ENCODE data around the gene ST6GALNAC3.

ST6GALNAC3 gene

DNA sequence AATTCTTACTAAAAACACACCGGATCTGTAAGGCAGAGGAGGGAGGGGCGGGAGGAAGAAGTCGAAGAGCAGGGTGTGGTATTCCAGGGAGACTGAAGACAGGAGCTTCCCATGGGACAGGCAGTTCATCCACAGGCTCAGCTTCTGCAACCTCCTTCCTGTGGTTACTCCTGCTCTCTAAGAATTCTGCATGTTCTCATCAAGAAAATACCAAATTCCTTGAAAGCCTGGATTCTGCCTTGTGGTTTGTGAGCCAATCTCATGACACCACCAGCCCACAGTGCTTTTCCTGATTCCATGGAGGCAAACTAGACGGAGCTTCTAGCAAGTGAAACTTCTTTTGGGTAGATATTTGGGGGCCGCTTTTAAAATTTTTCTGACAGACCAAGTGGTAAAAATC, 1.1 kb upstream of the ST6GALNAC3 start:
- Histone ChIP-seq H2AFZ (ENCODE audit: low read length) (no peak overlapping the region), H3K9me2 (replicated peaks; ENCODE audit: low read depth, low read length) (no peaks in the 10 kb centered on the region), H3K27me3 (ENCODE audit: insufficient read depth, low read length, poor library complexity, severe bottlenecking) (peaks cover 6% of the 10 kb centered on the region), H3F3A (ENCODE audit: low read depth) (no peaks in the 10 kb centered on the region), H4K20me1 (ENCODE audit: insufficient read depth, low read length, poor library complexity, severe bottlenecking) (no peaks in the 10 kb centered on the region), H3K9me3 (ENCODE audit: insufficient read depth, low read depth, low read length) (no peaks in the 10 kb centered on the region), H3K36me3 (ENCODE audit: insufficient read depth, low read length) (no peaks in the 10 kb centered on the region), H3K4me1 (ENCODE audit: insufficient read depth, low read length, poor library complexity, severe bottlenecking) (no peaks in the 10 kb centered on the region), H3K79me2 (ENCODE audit: insufficient read depth, low read length) (no peaks in the 10 kb centered on the region), H3K4me3 (ENCODE audit: low read length, poor library complexity, severe bottlenecking) (no peak overlapping the region), H3K9ac (ENCODE audit: low read depth, low read length, poor library complexity, severe bottlenecking) (no peak overlapping the region), H3K4me2 (ENCODE audit: low read depth, low read length, poor library complexity, severe bottlenecking) (no peak overlapping the region)
- TF ChIP-seq EZH2phosphoT487 (IDR thresholded peaks at IDR 0.05; ENCODE audit: borderline replicate concordance), result no peak
- TF ChIP-seq, protein P1, sequence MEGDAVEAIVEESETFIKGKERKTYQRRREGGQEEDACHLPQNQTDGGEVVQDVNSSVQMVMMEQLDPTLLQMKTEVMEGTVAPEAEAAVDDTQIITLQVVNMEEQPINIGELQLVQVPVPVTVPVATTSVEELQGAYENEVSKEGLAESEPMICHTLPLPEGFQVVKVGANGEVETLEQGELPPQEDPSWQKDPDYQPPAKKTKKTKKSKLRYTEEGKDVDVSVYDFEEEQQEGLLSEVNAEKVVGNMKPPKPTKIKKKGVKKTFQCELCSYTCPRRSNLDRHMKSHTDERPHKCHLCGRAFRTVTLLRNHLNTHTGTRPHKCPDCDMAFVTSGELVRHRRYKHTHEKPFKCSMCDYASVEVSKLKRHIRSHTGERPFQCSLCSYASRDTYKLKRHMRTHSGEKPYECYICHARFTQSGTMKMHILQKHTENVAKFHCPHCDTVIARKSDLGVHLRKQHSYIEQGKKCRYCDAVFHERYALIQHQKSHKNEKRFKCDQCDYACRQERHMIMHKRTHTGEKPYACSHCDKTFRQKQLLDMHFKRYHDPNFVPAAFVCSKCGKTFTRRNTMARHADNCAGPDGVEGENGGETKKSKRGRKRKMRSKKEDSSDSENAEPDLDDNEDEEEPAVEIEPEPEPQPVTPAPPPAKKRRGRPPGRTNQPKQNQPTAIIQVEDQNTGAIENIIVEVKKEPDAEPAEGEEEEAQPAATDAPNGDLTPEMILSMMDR (conservative IDR thresholded peaks at IDR 0.05; ENCODE audit: low read length), result no peak

DNA sequence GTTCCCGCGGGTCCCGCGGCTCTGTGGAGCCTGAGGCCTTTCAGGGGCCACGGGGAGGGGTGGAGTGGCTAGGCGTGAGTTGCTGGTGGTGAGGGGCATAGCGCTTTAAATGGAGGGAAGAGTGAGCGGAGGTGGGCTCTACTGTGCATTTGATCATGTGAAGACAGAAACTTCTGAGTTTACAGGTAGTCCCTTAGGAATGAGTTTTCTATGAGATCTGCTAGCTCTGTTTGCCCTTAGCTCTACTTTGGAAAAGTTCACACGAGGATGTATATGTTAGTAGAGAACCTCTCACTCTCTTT, 593 bp downstream of the ST6GALNAC3 start:
- Histone ChIP-seq H3K9ac (ENCODE audit: low read depth, low read length, poor library complexity, severe bottlenecking) (no peak overlapping the region), H3F3A (ENCODE audit: low read depth) (no peaks in the 10 kb centered on the region), H2AFZ (ENCODE audit: low read length) (no peak overlapping the region), H3K27me3 (ENCODE audit: insufficient read depth, low read length, poor library complexity, severe bottlenecking) (peaks cover 6% of the 10 kb centered on the region), H4K20me1 (ENCODE audit: insufficient read depth, low read length, poor library complexity, severe bottlenecking) (no peaks in the 10 kb centered on the region), H3K4me1 (ENCODE audit: insufficient read depth, low read length, poor library complexity, severe bottlenecking) (no peaks in the 10 kb centered on the region), H3K9me2 (replicated peaks; ENCODE audit: low read depth, low read length) (no peaks in the 10 kb centered on the region), H3K4me2 (ENCODE audit: low read depth, low read length, poor library complexity, severe bottlenecking) (no peak overlapping the region), H3K36me3 (ENCODE audit: insufficient read depth, low read length) (no peaks in the 10 kb centered on the region), H3K4me3 (ENCODE audit: low read length, poor library complexity, severe bottlenecking) (no peak overlapping the region), H3K79me2 (ENCODE audit: insufficient read depth, low read length) (no peaks in the 10 kb centered on the region), H3K9me3 (ENCODE audit: insufficient read depth, low read depth, low read length) (no peaks in the 10 kb centered on the region)
- no peak for TF ChIP-seq EZH2phosphoT487 (IDR thresholded peaks at IDR 0.05; ENCODE audit: borderline replicate concordance)
- TF ChIP-seq, protein P1 (conservative IDR thresholded peaks at IDR 0.05; ENCODE audit: low read length), result no peak

DNA sequence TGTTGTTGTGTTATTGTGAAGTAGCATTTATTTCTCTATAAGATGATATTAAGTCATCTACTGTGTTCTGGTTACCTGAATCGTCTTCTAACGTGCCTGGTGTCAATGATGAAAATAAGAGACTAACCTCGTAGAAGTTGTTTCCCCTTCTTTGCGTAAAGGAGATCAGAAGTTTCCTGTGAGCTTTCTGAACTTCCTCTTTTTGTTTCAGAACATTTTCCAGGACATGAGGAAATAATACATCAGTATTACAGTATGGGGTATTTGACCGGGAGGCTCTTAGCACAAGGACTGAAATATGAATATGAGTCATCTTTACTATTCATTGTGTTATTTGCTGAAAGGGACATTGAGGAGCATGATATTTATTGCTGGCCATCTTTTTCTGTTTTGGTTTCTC, 1.3 kb downstream of the ST6GALNAC3 start:
- Histone ChIP-seq H3K9me2 (replicated peaks; ENCODE audit: low read depth, low read length) (no peaks in the 10 kb centered on the region), H3K4me1 (ENCODE audit: insufficient read depth, low read length, poor library complexity, severe bottlenecking) (no peaks in the 10 kb centered on the region), H4K20me1 (ENCODE audit: insufficient read depth, low read length, poor library complexity, severe bottlenecking) (no peaks in the 10 kb centered on the region), H3K4me2 (ENCODE audit: low read depth, low read length, poor library complexity, severe bottlenecking) (no peak overlapping the region), H2AFZ (ENCODE audit: low read length) (no peak overlapping the region), H3K27me3 (ENCODE audit: insufficient read depth, low read length, poor library complexity, severe bottlenecking) (peaks cover 6% of the 10 kb centered on the region), H3K4me3 (ENCODE audit: low read length, poor library complexity, severe bottlenecking) (no peak overlapping the region), H3K9me3 (ENCODE audit: insufficient read depth, low read depth, low read length) (no peaks in the 10 kb centered on the region), H3K36me3 (ENCODE audit: insufficient read depth, low read length) (no peaks in the 10 kb centered on the region), H3K79me2 (ENCODE audit: insufficient read depth, low read length) (no peaks in the 10 kb centered on the region), H3K9ac (ENCODE audit: low read depth, low read length, poor library complexity, severe bottlenecking) (no peak overlapping the region), H3F3A (ENCODE audit: low read depth) (no peaks in the 10 kb centered on the region)
- TF ChIP-seq, protein P1 (conservative IDR thresholded peaks at IDR 0.05; ENCODE audit: low read length), result no peak
- TF ChIP-seq EZH2phosphoT487 (IDR thresholded peaks at IDR 0.05; ENCODE audit: borderline replicate concordance), result no peak

All from Loucy (cell line).